HFFc6 (cell line): Measurements from ENCODE around the gene HS6ST2. TPM values are rescaled to one million over a fixed set of nuclear protein-coding genes. Genes with fewer than 3 reads are reported as not detected.

ENCODE experiments used
- DNase-seq: peaks from one replicate; pipeline ENCODE4 v3.0.0-alpha.2; 2018
- H3K27ac Mint-ChIP-seq: 2 replicates; pipeline ENCODE4 v1.8.0; 2020; ENCODE audit warnings: mild to moderate bottlenecking, mixed read lengths
- H3K27me3 Mint-ChIP-seq: 2 replicates; pipeline ENCODE4 v1.8.0; 2021; ENCODE audit warnings: mild to moderate bottlenecking, moderate library complexity, mixed read lengths; ENCODE audit not compliant: insufficient read depth
- H3K36me3 Mint-ChIP-seq: 2 replicates; pipeline ENCODE4 v1.8.0; 2021; ENCODE audit warnings: low read depth, mixed read lengths
- H3K4me1 Mint-ChIP-seq: 2 replicates; pipeline ENCODE4 v1.8.0; 2020; ENCODE audit warnings: low read depth, mixed read lengths
- H3K4me3 Mint-ChIP-seq: 2 replicates; pipeline ENCODE4 v1.8.0; 2020; ENCODE audit warnings: mild to moderate bottlenecking, moderate library complexity, mixed read lengths
- H3K9me3 Mint-ChIP-seq: 2 replicates; pipeline ENCODE4 v1.8.0; 2020; ENCODE audit warnings: mild to moderate bottlenecking, mixed read lengths
- CTCF ChIP-seq: fragments of 200-600 bp; sonication (generic); IDR thresholded peaks from 2 replicates; pipeline ENCODE4 v1.5.0; 2021; ENCODE audit warnings: antibody characterized with exemption, mild to moderate bottlenecking
- total RNA-seq, 6 experiments: library from RNA; stranded (reverse); fragmentation: NEBNext Ultra II Directional; extraction: Animal tissue kit (Norgen Biotek cat#: 25700); gene quantifications; 2 replicates in 1 of 6; 3 replicates in 5 of 6; pipeline ENCODE4 v1.2.3, GENCODE V29; 2021

The HS6ST2 gene
- total RNA-seq, 6 experiments from 2014 or later = not detected

- no peak for TF ChIP-seq CTCF
- Mint-ChIP-seq H3K4me3 (no peak overlapping the region), H3K9me3 (no peaks in the 10 kb centered on the region), H3K4me1 (no peaks in the 10 kb centered on the region), H3K36me3 (no peaks in the 10 kb centered on the region), H3K27me3 (no peaks in the 10 kb centered on the region), H3K27ac (no peak overlapping the region)
- DNase-seq = no peak
Measured at GRCh38 chrX:132967049-132967448, 8.6 kb upstream of the HS6ST2 start.

GRCh38 chrX:132965461-132965860, 7.0 kb upstream of the HS6ST2 start:
- no peaks in the 10 kb centered on the region for H3K27me3 Mint-ChIP-seq
- no peaks in the 10 kb centered on the region for H3K36me3 Mint-ChIP-seq
- no peak for TF ChIP-seq CTCF
- H3K4me1 Mint-ChIP-seq = no peaks in the 10 kb centered on the region
- no peak overlapping the region for H3K4me3 Mint-ChIP-seq
- DNase-seq = no peak
- H3K9me3 Mint-ChIP-seq = no peaks in the 10 kb centered on the region
- no peak overlapping the region for H3K27ac Mint-ChIP-seq

GRCh38 chrX:132961511-132961910, 3.1 kb upstream of the HS6ST2 start:
- Mint-ChIP-seq H3K27ac (no peak overlapping the region), H3K4me1 (no peaks in the 10 kb centered on the region), H3K9me3 (peaks cover 7% of the 10 kb centered on the region; the same call in 1 of the 2 replicates), H3K36me3 (no peaks in the 10 kb centered on the region), H3K27me3 (no peaks in the 10 kb centered on the region), H3K4me3 (no peak overlapping the region)
- no peak for TF ChIP-seq CTCF
- no peak for DNase-seq

GRCh38 chrX:132957211-132958090, 978 bp downstream of the HS6ST2 start:
- H3K4me3 Mint-ChIP-seq = no peak overlapping the region
- H3K27me3 Mint-ChIP-seq = no peaks in the 10 kb centered on the region; the same call in 1 of the 2 replicates
- DNase-seq = no peak
- peaks cover 11% of the 10 kb centered on the region; the same call in 1 of the 2 replicates for H3K9me3 Mint-ChIP-seq
- no peaks in the 10 kb centered on the region for H3K36me3 Mint-ChIP-seq
- H3K27ac Mint-ChIP-seq = no peak overlapping the region
- TF ChIP-seq CTCF = no peak
- no peaks in the 10 kb centered on the region for H3K4me1 Mint-ChIP-seq

GRCh38 chrX:132956421-132957210, 1.8 kb downstream of the HS6ST2 start:
- no peak for TF ChIP-seq CTCF

More at GRCh38 chrX:132956421-132957210, 1.8 kb downstream of the HS6ST2 start:
- H3K9me3 Mint-ChIP-seq = peaks cover 11% of the 10 kb centered on the region; the same call in 1 of the 2 replicates
- no peak overlapping the region for H3K27ac Mint-ChIP-seq
- no peak for DNase-seq
- H3K27me3 Mint-ChIP-seq = no peaks in the 10 kb centered on the region; the same call in 1 of the 2 replicates
- H3K4me3 Mint-ChIP-seq = no peak overlapping the region
- no peaks in the 10 kb centered on the region for H3K36me3 Mint-ChIP-seq
- H3K4me1 Mint-ChIP-seq = no peaks in the 10 kb centered on the region
